ENCODE data around the gene ZC3H13. TPM values are rescaled to one million over a fixed set of nuclear protein-coding genes. Genes with fewer than 3 reads are reported as not detected.

The ZC3H13 gene
- total and polyA plus RNA-seq, 4 donors, result 14.1 to 57.0 (median 35.9) TPM

DNA sequence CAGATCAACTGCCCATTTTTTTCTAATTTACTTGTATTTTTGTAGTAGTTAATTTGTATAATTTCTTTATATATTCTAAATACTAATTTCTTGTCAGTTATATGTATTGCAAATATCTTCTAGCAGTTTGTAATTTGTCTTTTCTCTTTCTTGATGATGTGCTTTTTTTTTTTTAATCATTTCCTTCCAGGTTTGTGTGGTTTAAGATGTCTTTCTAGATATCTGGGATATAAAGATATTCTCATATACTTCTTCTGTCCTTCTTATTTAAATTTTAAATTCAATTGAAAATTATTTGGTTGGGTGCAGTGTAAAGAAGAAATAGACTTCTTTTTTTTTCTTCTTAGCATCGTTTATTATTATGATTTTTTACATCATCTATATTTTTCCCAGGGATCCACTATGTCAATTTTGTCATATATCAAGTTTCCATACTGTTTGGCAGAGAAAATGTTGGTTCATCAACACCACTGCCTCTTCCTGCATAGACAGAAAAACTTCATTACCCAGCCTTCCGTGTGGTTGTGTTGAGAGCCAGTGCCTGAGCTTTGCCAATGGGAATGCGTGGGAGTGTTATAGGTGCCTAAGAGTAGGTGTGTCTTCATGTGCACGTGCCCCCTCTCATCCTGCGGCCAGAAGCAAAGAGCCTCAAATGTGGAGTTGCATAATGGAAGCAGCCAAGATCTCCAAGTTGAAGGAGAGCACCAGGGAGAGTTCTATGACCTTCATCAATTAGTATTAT is 36.4 kb upstream of the ZC3H13 start:
- ATAC-seq (ENCODE audit: low FRiP score) (no peak), DNase-seq (no peak)
- H3K4me3 ChIP-seq (ENCODE audit: low read length in 2 of 2), result no peak overlapping the region
- no peaks in the 10 kb centered on the region for H3K9me3 ChIP-seq (ENCODE audit: control insufficient read depth, low read length)
- no peaks in the 10 kb centered on the region for H3K4me1 ChIP-seq (ENCODE audit: control insufficient read depth in 1 of 2, insufficient read depth in 2 of 2, low read length in 2 of 2)
- no peaks in the 10 kb centered on the region for H3K36me3 ChIP-seq (ENCODE audit: control insufficient read depth in 1 of 2, insufficient read depth in 2 of 2, low read length in 1 of 2)
- no peak overlapping the region for H3K27ac ChIP-seq (ENCODE audit: low read depth in 1 of 2, low read length in 2 of 2)
- 70 to 76% methylated on average over 5 of the region's 5 CpGs for WGBS, 2 donors
- H3K27me3 ChIP-seq (ENCODE audit: control insufficient read depth in 1 of 2, insufficient read depth in 2 of 2, low read length in 1 of 2), result no peaks in the 10 kb centered on the region
- intact Hi-C loops (cut with DNase I), result no loop called here

DNA sequence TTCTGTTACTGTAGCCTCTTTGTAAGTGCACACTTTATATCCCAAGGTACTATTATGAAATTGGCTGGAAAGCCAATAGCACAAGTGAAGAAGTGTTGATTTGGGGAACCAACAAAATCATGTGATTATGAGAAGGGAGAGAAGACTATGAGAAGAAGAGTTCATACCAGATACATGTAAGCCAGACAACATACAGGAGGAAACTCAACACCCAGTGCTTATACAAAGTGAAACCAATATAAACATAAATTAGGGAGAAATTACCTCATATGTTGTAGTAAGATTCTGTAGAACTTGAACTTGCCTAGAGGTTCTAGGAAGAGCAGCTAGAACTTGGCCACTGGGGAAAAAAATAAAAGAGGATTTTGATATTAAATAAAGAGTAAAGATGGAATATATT is 34.9 kb upstream of the ZC3H13 start:
- intact Hi-C loops (cut with DNase I), result no loop called here
- ATAC-seq (ENCODE audit: low FRiP score) (no peak), DNase-seq (no peak)
- H3K4me1 ChIP-seq (ENCODE audit: control insufficient read depth in 1 of 2, insufficient read depth in 2 of 2, low read length in 2 of 2), result no peaks in the 10 kb centered on the region
- H3K9me3 ChIP-seq (ENCODE audit: control insufficient read depth, low read length), result no peaks in the 10 kb centered on the region
- no peak overlapping the region for H3K27ac ChIP-seq (ENCODE audit: low read depth in 1 of 2, low read length in 2 of 2)
- H3K36me3 ChIP-seq (ENCODE audit: control insufficient read depth in 1 of 2, insufficient read depth in 2 of 2, low read length in 1 of 2), result no peaks in the 10 kb centered on the region
- no peaks in the 10 kb centered on the region for H3K27me3 ChIP-seq (ENCODE audit: control insufficient read depth in 1 of 2, insufficient read depth in 2 of 2, low read length in 1 of 2)
- H3K4me3 ChIP-seq (ENCODE audit: low read length in 2 of 2), result no peak overlapping the region

DNA sequence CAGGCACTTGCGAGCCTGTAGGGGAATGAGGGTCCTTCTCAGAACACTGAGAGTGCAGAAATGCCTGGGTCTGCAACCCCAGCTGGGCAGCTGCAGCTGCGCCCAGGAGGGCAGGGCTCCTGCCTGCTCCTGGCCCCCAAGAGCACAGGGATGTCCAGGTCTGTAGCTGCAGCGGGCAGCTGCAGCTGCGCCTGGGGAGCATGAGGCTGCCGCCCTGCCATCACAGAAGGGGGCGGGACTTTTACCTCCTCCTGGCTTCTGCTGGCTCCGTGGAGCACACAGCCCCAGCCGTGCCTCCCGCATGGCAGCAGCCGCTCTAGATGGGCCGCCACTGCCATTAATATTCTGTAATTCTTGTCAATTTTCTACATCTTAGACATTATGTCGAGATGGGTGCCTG is 34.4 kb upstream of the ZC3H13 start:
- intact Hi-C loops (cut with DNase I), result no loop called here
- no peaks in the 10 kb centered on the region for H3K36me3 ChIP-seq (ENCODE audit: control insufficient read depth in 1 of 2, insufficient read depth in 2 of 2, low read length in 1 of 2)
- no peak overlapping the region for H3K27ac ChIP-seq (ENCODE audit: low read depth in 1 of 2, low read length in 2 of 2)
- no peak overlapping the region for H3K4me3 ChIP-seq (ENCODE audit: low read length in 2 of 2)
- H3K9me3 ChIP-seq (ENCODE audit: control insufficient read depth, low read length), result no peaks in the 10 kb centered on the region
- 91 to 94% methylated on average over 12 of the region's 12 CpGs for WGBS, 2 donors
- H3K27me3 ChIP-seq (ENCODE audit: control insufficient read depth in 1 of 2, insufficient read depth in 2 of 2, low read length in 1 of 2), result no peaks in the 10 kb centered on the region
- ATAC-seq (ENCODE audit: low FRiP score) (no peak), DNase-seq (no peak)
- no peaks in the 10 kb centered on the region for H3K4me1 ChIP-seq (ENCODE audit: control insufficient read depth in 1 of 2, insufficient read depth in 2 of 2, low read length in 2 of 2)

DNA sequence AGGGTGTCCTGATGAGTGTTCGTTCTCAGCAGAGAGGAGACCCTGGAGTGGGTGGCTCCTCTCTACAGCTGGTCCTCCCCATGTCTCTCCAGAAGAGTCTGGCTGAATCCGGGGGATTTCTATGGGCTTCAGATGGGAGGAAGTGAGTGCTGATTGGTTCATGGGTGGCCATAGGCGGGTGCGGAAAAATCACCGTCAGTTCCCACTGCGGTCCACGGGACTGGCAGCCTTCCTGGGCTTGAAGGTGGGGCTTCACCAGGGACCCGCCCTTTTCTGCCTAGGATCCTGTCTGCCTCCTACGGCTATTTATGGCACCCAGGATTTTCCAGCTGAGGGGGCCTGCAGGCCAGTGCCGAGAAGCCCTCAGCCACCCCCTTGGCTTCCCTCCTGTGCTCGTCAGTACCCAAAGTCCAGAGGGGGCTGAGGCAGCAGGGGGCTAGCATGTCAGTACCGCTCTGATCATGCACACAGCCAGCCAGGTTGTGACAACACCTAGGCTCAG is 33.9 kb upstream of the ZC3H13 start:
- no peaks in the 10 kb centered on the region for H3K27me3 ChIP-seq (ENCODE audit: control insufficient read depth in 1 of 2, insufficient read depth in 2 of 2, low read length in 1 of 2)
- ATAC-seq (ENCODE audit: low FRiP score), result no peak
- H3K36me3 ChIP-seq (ENCODE audit: control insufficient read depth in 1 of 2, insufficient read depth in 2 of 2, low read length in 1 of 2), result no peaks in the 10 kb centered on the region
- H3K27ac ChIP-seq (ENCODE audit: low read depth in 1 of 2, low read length in 2 of 2), result no peak overlapping the region
- no peak overlapping the region for H3K4me3 ChIP-seq (ENCODE audit: low read length in 2 of 2)
- WGBS, 2 donors, result 81 to 86% methylated on average over 12 of the region's 12 CpGs
- no peaks in the 10 kb centered on the region for H3K9me3 ChIP-seq (ENCODE audit: control insufficient read depth, low read length)
- intact Hi-C loops (cut with DNase I), result no loop called here
- no peaks in the 10 kb centered on the region for H3K4me1 ChIP-seq (ENCODE audit: control insufficient read depth in 1 of 2, insufficient read depth in 2 of 2, low read length in 2 of 2)
- no peak for DNase-seq

DNA sequence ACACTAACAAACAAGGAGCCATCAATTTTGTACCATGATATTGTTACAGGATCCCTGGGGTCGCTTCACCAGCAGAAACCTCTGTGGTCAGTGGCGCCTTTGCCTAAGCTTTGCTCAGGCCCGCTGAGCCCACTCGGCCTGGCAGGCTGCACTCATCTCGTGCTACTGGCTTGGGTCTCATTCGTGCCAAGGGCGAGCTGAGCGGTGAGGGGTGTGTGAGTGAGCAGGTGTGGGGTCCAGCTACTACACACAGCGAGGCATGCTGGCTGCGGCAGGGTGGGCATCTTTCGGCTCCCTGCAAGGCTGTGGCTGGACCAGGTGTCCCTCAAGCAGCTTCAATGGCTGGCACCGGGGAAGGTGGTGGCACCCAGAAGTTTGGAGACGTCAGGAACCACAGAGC is 33.2 kb upstream of the ZC3H13 start:
- no peak overlapping the region for H3K27ac ChIP-seq (ENCODE audit: low read depth in 1 of 2, low read length in 2 of 2)
- no peaks in the 10 kb centered on the region for H3K27me3 ChIP-seq (ENCODE audit: control insufficient read depth in 1 of 2, insufficient read depth in 2 of 2, low read length in 1 of 2)
- intact Hi-C loops (cut with DNase I), result no loop called here
- H3K4me1 ChIP-seq (ENCODE audit: control insufficient read depth in 1 of 2, insufficient read depth in 2 of 2, low read length in 2 of 2), result no peaks in the 10 kb centered on the region
- no peak overlapping the region for H3K4me3 ChIP-seq (ENCODE audit: low read length in 2 of 2)
- H3K36me3 ChIP-seq (ENCODE audit: control insufficient read depth in 1 of 2, insufficient read depth in 2 of 2, low read length in 1 of 2), result no peaks in the 10 kb centered on the region
- no peak for DNase-seq
- 92 to 93% methylated on average over 13 of the region's 13 CpGs for WGBS, 2 donors
- no peaks in the 10 kb centered on the region for H3K9me3 ChIP-seq (ENCODE audit: control insufficient read depth, low read length)
- no peak for ATAC-seq (ENCODE audit: low FRiP score)

DNA sequence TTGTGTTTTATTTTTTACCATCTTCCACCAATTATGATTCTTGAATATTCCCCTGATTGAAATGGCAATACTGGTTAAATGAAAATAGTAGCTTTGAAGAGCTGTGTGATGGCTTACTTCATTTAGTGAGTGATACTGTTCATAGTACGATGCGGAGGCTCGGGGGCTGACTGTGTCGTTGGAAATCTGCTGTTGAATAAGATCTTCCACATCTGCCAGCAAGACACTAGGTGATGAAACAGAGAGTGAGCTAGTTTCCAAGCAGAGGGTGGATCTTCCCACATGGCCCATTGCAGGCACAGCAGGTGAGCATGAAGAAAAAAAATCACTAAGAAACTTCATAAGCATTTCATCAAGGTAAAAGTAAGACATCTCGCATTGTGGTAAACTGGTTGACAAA is 29.8 kb upstream of the ZC3H13 start:
- intact Hi-C loops (cut with DNase I), result no loop called here

DNA sequence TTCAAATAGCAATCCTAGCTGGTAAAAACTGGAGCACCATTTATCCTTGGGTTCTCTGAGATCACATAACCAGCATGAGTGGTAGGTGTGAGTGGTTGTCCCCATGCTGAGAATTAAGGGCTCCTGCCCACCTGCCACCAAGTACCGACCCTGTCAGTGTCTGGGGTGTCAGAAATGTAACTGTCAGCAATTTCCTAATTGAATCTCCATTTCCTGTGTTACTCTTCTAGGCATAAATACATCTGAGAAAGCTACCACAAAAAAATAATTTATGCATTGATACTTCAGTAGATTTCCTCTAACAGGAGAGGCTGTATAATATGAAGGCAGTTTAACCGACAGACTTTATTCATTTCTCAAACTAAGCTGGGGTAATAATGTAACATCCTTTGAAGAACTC is 27.2 kb upstream of the ZC3H13 start:
- intact Hi-C loops (cut with DNase I), result no loop called here
- H3K36me3 ChIP-seq (ENCODE audit: control insufficient read depth in 1 of 2, insufficient read depth in 2 of 2, low read length in 1 of 2), result no peaks in the 10 kb centered on the region
- no peaks in the 10 kb centered on the region for H3K27me3 ChIP-seq (ENCODE audit: control insufficient read depth in 1 of 2, insufficient read depth in 2 of 2, low read length in 1 of 2)
- WGBS, 2 donors, result 55 to 59% methylated on average over 2 of the region's 2 CpGs
- peaks cover 1% of the 10 kb centered on the region for H3K9me3 ChIP-seq (ENCODE audit: control insufficient read depth, low read length)
- no peaks in the 10 kb centered on the region for H3K4me1 ChIP-seq (ENCODE audit: control insufficient read depth in 1 of 2, insufficient read depth in 2 of 2, low read length in 2 of 2)
- ATAC-seq (ENCODE audit: low FRiP score) (no peak), DNase-seq (no peak)
- no peak overlapping the region for H3K27ac ChIP-seq (ENCODE audit: low read depth in 1 of 2, low read length in 2 of 2)
- no peak overlapping the region for H3K4me3 ChIP-seq (ENCODE audit: low read length in 2 of 2)

More for the DNA sequence above, 29.8 kb upstream of the ZC3H13 start:
- WGBS, 2 donors, result 92 to 93% methylated on average over 5 of the region's 5 CpGs
- no peak overlapping the region for H3K27ac ChIP-seq (ENCODE audit: low read depth in 1 of 2, low read length in 2 of 2)
- H3K4me1 ChIP-seq (ENCODE audit: control insufficient read depth in 1 of 2, insufficient read depth in 2 of 2, low read length in 2 of 2), result no peaks in the 10 kb centered on the region
- H3K4me3 ChIP-seq (ENCODE audit: low read length in 2 of 2), result no peak overlapping the region
- H3K36me3 ChIP-seq (ENCODE audit: control insufficient read depth in 1 of 2, insufficient read depth in 2 of 2, low read length in 1 of 2), result no peaks in the 10 kb centered on the region
- no peaks in the 10 kb centered on the region for H3K9me3 ChIP-seq (ENCODE audit: control insufficient read depth, low read length)
- DNase-seq (no peak), ATAC-seq (ENCODE audit: low FRiP score) (no peak)
- no peaks in the 10 kb centered on the region for H3K27me3 ChIP-seq (ENCODE audit: control insufficient read depth in 1 of 2, insufficient read depth in 2 of 2, low read length in 1 of 2)

DNA sequence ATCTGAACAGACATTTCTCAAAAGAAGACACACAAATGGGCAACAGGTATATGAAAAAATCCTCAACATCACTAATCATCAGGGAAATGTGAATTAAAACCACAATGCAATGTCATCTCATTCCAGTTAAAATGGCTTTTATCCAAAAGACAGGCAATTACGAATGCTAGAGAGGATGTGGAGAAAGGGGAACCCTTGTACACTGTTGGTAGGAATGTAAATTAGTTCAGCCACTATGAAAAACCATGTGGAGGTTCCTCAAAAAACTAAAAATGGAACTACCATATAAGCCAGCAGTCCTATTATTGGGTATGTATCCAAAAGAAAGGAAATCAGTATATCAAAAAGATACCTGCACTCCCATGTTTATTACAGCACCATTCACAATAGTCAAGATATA is 24.7 kb upstream of the ZC3H13 start:
- Histone ChIP-seq H3K4me3 (ENCODE audit: low read length in 2 of 2) (no peak overlapping the region), H3K9me3 (ENCODE audit: control insufficient read depth, low read length) (peaks cover 1% of the 10 kb centered on the region), H3K27ac (ENCODE audit: low read depth in 1 of 2, low read length in 2 of 2) (no peak overlapping the region), H3K36me3 (ENCODE audit: control insufficient read depth in 1 of 2, insufficient read depth in 2 of 2, low read length in 1 of 2) (no peaks in the 10 kb centered on the region), H3K4me1 (ENCODE audit: control insufficient read depth in 1 of 2, insufficient read depth in 2 of 2, low read length in 2 of 2) (no peaks in the 10 kb centered on the region), H3K27me3 (ENCODE audit: control insufficient read depth in 1 of 2, insufficient read depth in 2 of 2, low read length in 1 of 2) (no peaks in the 10 kb centered on the region)
- DNase-seq (no peak), ATAC-seq (ENCODE audit: low FRiP score) (no peak)
- WGBS, 2 donors, result 70 to 74% methylated on average over 1 of the region's 1 CpG
- intact Hi-C loops (cut with DNase I), result no loop called here

DNA sequence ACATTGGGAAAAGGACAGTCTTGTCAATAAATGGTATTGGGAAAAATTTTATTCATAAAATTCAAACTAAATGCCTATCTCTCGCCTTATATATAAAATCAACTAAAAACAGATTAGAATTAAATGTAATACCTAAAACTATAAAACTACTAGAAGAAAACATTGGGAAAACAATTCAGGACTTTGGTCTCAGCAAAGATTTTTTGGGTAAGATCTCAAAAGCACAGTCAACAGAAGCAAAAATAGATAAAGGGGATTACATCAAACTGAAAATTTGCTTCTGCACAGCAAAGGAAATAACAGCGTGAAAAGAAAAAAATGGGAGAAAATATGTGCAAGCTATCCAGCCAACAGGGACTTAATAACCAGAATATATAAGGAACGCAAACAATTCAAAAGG is 24.3 kb upstream of the ZC3H13 start:
- no peak for DNase-seq
- Histone ChIP-seq H3K4me1 (ENCODE audit: control insufficient read depth in 1 of 2, insufficient read depth in 2 of 2, low read length in 2 of 2) (no peaks in the 10 kb centered on the region), H3K27ac (ENCODE audit: low read depth in 1 of 2, low read length in 2 of 2) (no peak overlapping the region), H3K4me3 (ENCODE audit: low read length in 2 of 2) (no peak overlapping the region), H3K36me3 (ENCODE audit: control insufficient read depth in 1 of 2, insufficient read depth in 2 of 2, low read length in 1 of 2) (no peaks in the 10 kb centered on the region), H3K9me3 (ENCODE audit: control insufficient read depth, low read length) (peaks cover 1% of the 10 kb centered on the region), H3K27me3 (ENCODE audit: control insufficient read depth in 1 of 2, insufficient read depth in 2 of 2, low read length in 1 of 2) (no peaks in the 10 kb centered on the region)
- intact Hi-C loops (cut with DNase I), result no loop called here
- 88 to 94% methylated on average over 3 of the region's 3 CpGs for WGBS, 2 donors
- no peak for ATAC-seq (ENCODE audit: low FRiP score)

Data from aorta (tissue), 5 donors.